Inflammatory macrophage treated with lipopolysaccharide for 1 hour (primary cell): ENCODE data around the gene CNBP.
"Not testable (repeated sequence)": the region's sequence is repeated elsewhere in the genome, so short reads cannot be mapped to it uniquely, and the experiment has no call there.

Source experiments
- DNase-seq, 2 donors: peaks; one replicate each; pipeline ENCODE4 v3.0.0-alpha.2; 2020 to 2022

CNBP gene

DNA sequence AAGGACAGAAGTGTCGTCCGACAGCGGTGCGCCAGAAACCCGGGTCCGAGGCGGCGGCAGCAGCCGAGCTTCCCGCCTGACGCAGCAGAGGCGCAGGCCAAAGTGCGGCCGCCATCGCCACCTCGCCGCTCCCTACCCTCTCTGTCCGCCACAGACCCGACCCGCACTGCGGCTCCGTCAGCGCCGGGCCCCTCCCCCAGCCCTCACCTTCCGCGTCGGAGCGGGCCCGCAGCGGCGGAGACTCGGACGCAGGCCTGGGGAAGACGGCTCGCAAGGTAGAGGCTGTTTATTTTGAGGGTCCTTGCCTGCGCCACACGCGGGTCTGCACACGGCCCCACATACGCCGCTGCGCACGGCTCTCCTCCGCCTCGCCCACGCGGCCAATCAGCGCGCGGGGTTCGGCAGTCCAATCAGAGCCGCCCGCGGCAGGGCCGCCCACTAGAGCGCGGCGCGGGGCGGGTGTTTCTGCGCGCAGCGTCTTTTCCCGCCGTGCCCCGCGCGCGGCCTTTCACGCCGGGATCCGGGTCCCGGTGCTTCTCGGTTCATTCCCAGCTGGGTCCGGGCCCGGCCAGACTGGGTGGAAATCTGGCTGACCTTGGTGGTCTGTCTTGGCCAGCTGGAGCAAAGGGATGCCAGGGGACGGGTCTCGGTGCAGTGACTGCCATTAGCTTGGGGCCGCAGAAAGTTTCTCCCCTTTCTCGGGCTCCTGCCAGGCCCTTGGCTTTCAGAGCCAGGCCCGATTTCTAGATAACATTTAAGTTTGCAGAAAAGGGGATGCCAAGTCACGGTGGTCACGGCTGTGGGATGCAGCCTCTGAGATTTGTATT is at the start of gene CNBP:
Gene CNBP, minus strand, starts transcription at position 328 of the 827 bp plus-strand sequence. CDS start 12,139 bp downstream, outside the sequence.
- peak; percentile 96 to 97 for DNase-seq

DNA sequence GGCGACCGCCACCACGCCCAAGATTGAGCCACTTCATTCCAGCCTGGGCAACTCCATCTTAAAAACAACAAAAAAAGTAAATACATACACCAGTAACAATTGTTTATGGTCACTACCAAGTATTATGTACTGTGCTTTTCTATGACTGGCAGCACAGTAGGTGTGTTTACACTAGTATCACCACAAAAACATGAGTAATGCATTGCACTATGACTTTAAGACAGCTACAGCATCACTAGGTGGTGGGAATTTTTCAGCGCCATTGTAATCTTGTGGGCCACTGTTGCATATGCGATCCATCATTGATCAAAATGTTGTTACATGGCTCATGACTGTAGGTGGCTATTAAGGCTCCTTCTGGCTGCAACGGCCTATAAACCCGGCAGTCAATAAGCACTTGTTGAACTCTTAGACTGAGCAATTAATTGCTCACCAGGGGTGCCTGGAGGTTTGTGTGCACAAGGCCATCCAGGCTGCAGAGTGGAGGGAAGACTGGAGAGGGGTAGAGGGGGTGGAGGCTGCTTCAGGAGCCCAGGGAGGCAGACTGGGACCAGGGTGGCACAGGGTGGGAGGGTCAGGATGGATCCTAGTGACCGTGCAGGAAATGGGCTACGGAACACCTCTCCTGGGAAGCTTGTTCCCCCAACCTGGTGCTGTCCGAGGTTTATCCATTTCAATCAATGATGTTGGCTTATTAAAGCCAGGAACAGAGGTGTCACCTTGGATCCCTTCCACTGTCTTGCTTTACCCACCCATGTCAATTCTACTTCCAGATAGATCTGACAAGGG is 47.8 kb upstream of the CNBP start:
- no peak for DNase-seq

DNA sequence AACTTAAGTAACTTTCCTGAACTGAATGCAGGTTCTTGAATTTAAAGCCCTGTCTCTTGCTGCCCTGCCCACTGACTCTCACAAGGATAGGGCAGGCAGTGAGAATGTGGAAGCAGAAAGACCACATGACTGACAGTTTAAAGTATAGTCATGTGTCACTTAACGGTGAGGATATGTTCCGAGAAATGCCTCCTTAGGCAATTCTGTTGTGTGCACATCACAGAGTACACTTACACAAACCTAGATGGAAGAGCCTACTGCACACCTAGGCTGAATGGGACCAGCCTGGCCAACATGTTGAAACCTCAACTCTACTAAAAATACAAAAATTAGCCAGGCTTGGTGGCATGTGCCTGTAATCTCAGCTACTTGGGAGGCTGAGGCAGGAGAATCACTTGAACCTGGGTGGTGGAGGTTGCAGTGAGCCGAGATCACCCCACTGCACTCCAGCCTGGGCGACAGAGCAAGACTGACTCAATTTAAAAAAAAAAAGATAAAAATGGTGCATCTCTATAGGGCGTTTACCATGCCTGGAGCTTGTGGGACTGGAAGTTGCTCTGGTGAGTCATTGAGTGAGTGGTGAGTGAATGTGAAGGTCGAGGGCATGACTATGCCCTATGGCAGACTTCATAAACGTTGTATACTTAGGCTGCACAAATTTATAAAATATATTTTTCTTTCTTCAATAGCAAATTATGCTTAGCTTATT is 46.8 kb upstream of the CNBP start:
- DNase-seq, result peak; percentile 89 to 97

DNA sequence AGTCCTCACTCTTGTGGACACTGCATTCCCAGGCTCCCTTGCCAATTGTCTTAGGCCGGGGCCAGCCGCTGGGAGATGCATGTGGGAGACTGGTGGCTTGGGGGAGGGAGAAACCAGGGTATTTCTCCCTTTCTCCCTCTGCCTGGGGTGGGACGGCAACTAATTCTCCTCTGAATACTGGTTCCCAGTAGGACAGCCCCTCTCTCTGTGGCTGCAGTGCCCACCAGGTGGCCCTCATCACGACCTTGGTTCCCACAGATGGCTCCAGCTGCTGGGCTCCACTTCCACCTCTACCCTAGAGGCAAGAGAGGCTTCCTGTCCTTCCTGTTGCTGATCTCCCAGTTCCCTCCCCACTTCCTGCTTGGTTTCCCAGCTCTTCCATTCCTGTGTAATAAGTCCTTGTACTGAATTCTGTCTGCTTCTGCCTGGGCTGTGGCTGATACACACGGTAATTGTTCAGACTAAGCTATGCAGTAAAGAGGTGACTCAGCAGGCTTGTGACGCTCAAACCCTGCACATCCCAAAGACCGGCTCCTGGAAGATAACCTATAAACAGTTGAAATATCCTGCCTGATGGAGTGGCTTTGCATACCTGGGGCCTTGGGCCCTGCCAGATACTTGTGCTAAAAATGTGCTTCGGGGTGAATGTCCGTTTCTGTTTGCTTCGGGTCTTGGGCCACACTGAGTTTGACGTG is 45.3 kb upstream of the CNBP start:
- DNase-seq, result no peak

DNA sequence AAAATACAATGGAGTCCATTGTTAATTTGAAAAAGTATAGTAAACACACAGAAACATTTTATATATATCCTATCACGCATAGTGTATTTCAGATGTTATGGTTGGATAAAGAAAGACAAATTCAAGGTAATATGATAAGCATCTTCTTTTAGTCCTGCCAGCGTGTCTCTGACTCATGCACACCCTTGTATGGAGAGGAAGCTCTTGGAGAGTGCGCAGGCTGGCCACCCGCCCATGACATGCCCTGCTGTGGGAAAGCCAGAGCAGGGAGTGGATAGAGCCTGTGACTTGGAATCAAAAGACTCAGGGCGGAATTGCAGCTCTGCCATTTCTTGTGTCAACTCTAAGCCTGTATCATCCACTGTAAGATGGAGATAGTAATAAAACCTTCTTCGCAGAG is 42.7 kb upstream of the CNBP start:
- peak; percentile 72 to 93 for DNase-seq

DNA sequence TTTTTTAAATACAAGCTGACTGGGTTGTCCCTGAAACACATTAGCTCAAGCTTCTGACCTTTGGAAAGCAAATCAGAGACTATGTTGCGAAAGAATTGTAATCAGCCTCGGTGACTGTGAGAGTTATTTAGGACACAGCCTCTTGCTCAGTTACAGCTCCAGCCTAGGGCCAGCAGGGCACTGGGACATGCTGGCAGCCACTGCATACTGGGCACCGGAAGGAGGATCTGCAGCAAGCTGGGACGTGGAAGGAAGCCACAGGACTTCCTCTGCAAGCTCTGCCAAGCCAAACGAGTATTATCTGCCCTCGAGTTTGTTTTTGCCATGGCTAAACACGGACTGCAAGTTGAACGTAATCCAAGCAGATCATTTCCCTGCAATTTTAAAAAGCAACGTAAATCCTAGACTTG is 41.3 kb upstream of the CNBP start:
- DNase-seq, result peak; percentile 87 to 95

DNA sequence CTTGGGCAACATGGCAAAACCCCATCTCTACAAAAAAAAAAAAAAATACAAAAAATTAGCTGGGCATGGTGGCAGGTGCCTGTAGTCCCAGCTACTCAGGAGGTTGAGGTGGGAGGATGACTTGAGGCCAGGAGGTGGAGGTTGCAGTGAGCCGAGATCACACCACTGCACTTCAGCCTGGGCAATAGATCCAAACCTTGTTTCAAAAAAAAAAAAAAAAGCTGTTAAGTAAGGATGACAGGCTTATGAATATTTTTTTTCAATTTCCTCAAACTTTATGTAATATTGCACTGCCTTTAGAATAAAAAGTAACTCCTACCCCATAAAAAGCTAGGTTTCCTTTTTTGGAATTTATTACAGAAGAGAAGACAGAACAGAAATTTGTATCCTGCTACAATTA is 40.7 kb upstream of the CNBP start:
- peak; percentile 32 to 41 for DNase-seq

DNA sequence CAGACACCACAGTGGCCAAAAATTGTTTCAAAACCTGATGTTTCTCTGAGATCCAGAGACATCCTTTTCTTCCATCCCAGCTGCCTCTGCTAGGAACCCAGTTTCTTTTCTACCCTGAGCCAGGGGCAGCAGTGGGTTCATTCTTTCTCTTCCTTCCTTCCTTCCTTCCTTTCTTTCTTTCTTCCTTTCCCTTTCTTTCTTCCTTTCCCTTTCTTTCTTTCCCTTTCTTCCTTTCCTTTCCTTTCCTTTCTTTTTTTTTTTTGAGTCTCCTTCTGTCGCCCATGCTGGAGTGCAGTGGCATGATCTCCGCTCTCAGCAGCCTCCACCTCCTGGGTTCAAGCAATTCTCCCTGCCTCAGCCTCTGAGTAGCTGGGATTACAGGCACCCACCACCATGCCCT is 35.0 kb upstream of the CNBP start:
- no peak for DNase-seq

DNA sequence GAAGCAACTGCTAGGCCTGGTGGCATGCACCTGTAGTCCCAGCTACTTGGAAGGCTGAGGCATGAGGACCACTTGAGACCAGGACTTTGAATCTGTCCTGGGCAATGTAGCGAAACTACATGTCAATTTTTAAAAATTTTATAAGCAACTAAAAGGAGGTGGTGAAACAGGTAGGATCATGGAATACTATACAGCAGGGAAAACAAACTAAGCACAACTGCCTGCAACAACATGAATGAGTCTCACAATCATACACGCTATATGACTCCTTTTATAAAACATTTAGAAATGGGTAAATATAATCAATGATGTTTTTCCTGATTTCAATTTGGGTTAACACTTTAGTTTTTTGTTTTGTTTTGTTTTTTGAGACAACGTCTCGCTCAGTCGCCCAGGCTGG is 29.5 kb upstream of the CNBP start:
- DNase-seq, result no peak

DNA sequence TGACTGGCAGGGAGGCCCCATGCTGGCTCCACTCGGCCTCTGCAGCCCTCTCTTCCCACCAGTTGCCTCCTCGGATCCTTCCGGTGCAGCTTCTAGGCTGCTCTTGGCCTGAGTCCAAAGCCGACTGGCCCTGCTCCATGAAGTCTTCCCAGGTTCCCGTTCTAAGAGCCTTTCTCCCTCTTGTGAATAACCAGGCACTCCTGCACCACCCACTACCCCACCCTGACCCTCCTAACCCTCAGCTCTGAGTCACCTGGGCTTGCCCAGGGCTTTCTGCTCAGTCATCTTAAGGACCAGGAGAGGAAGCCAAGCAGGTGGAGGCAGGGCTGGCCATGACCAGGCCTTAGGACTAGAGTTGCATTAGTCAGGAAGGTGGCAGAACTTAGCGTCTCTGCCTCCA is 28.1 kb upstream of the CNBP start:
- DNase-seq, result peak in 1 of 2 donors; percentile 73

DNA sequence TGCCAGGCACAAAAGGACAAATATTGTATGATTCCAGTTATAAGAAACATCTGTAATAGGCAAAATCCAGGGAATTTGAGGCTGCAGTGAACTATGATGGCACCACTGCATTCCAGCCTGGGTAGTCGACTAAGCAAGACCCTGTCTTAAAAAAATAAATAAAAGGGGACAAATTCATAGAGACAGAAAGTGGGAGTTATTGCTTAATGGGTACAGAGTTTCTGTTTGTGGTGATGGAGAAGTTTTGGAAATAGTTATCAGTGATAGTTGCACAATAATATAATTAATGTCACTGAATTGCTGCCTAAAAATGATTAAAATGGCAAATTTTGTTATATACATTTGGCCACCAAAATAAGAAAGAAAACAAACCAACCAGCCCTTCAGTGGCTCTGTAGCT is 27.6 kb upstream of the CNBP start:
- DNase-seq, result no peak

DNA sequence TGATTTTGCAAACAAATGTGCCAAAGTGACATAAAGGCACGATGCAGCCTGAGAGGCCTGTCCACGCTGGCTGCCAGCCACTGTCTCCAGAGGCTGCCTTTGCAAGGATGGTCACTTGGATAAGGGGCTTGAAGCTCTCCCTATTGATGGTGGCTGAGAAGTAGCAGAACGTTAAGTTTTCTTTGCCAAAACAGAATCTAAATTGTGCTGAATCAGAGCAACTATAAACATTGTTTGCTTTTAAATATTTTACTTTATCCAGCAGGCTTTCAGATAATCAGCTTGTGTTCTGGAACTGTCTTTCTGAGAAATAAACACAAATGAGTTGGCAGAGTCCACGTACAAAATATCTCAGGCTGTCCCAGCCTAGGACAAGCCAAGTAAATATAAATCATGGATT is 23.8 kb upstream of the CNBP start:
- no peak for DNase-seq

DNA sequence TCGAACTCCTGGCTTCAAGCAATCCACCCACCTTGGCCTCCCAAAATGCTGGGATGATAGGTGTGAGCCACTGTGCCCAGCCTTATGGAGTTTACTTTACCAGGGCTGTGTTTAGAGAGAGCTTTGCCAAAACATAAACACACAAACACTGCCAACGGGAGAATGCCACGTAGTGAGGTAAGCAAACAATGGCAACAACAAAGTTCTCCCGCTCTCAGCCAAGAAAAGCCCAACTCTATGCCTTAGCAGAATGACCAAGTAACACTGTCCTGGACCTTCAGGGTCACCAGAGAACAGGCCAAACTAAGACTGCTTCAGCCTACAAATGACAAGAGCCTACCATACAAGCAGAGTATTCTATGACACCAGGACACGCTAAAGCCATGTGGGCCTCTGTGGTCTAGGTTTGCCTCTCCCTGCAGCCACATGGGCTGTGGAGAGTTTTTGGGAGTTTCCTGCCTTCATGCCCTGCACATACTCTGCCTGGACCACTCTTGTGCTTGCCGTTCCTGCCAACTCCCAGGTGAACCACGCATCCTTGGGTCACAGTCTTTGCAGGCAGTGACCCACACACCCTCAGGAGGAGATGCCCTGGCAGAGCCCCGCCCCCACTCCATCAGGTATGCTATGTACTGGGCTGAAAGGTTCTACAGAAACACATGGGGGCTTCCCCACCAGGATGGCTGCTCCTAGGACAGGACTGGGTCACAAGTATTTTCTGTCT is 21.6 kb upstream of the CNBP start:
- DNase-seq, result no peak

DNA sequence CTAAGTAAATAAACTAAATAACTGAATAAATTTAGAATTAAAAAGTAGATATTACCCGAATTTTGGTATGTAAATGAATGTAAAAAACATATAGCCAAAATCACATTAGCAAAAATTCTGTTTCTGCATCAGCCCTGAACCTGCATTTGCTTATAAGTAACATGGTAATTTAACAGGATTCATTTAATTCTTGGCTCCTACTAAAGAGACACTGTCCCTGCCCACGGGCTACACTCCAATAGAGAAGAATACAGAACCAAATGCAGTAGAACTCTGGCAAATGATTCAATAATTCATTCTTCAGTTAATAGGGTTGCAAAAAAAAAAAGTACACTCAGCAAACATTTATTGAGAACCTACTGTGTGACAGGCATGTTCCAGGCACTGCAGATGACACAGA is 20.8 kb upstream of the CNBP start:
- DNase-seq, result no peak

DNA sequence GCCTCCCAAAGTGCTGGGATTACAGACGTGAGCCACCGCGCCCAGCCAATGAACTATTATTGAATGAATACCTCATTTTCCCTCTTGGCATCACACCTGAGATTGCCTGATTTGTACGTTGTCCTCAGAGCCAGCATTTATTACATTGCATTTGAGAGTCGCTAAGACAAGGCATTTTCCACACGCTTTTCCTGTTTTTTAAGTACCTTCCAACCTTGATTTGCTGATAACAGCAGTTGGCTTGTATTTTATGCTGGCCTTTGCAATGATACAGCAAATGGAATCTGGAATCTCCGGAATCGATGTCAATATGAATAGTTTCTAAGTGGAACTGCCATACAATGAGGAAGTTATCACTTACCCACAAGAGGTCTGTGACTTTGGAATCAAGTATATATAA is 15.7 kb upstream of the CNBP start:
- no peak for DNase-seq

DNA sequence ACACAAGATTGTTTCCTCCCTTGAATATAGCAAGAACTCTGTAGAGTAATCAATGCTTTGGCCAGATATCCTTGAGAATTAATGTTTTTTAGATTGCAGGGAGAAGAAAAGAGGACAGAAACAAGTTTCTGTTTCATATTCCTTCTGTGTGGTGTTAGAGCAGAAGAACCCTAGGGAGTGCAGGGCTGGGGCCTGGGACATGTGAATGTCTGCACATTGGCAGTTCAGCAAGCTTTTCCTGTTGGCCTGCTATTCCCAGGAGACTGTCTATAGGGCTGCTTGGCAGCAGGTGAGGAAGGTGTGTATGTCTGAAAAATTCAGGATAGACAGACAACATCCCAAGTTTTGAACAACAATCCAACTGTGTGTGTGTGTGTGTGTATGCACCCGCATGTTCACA is 13.6 kb upstream of the CNBP start:
- DNase-seq, result no peak

DNA sequence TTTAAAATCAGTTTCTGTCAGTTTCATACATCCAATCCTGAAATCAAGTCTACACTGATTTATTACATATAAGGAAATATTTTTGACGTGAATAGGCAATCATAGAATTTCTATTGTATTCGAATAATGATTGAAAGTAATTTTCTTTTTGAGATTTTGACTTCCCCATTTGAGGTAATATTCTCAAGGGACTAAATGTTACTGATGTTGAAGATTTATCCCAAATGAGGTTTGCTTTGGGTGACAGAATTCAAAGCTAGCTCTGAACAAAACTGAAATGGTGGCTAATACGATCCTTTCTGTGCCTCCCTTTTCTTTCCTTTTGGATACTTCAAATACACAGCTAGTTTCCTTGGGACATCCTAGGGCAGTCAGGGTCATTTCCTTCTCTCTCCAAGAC is 12.9 kb upstream of the CNBP start:
- DNase-seq, result no peak

DNA sequence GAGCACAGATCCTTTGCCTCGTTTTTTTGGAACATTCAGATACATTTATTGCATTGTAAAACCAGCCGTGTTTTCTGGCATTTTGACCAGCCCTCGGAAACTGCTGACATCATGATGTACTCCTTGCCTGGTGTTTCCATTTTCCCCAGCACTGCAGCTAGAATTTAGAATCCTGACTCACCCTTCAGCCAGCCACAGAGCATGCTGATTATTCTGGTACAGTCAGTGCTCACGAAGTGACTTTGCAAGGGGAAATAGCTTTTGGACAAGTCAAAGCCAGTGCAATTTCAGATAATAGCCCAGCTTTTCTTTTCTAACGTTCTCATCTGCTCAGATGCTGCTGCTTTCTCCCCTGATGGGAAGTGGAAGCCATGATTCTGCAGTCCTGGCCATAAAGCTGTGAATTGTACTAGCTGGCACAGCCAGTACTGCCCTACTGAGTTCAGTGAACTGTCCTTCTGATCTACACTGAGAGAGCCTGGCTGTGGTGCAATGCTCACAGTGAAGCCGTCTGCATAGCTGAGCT is 12.1 kb upstream of the CNBP start:
- DNase-seq, result peak; percentile 72 to 77

DNA sequence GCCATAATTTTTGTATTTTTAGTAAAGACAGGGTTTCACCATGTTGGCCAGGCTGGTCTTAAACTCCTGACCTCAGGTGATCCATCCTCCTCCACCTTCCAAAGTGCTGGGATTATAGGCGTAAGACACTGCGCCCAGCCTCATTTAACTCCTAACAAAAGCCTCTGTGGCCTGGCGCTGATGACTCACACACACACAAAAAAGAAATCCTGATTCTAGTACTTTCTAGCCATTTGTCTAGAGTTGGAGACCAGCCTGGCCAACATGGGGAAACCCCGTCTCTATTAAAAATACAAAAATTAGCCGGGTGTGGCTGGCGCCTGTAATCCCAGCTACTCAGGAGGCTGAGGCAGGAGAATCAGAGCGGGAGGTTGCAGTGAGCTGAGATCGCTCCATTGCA is 6.1 kb upstream of the CNBP start:
- DNase-seq, result not testable (repeated sequence)

DNA sequence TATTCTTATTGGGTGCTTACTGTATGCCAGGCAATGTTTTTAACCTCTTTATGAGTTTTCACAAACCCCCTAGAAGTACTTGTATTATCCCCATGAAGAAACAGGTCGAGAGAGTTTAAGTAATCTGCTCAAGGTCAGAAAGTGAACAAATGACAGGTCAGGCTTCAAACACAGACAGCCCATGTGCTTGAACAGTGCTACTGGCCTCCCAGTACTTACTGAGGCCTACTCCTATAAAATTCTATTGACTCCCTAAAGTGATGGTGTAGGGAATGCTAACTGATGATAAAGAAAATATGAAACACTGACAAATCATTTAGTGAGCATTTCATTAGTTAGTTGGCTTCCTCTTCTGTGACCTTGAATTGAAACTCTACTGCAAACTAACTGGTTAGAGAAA is 4.2 kb upstream of the CNBP start:
- no peak for DNase-seq

DNA sequence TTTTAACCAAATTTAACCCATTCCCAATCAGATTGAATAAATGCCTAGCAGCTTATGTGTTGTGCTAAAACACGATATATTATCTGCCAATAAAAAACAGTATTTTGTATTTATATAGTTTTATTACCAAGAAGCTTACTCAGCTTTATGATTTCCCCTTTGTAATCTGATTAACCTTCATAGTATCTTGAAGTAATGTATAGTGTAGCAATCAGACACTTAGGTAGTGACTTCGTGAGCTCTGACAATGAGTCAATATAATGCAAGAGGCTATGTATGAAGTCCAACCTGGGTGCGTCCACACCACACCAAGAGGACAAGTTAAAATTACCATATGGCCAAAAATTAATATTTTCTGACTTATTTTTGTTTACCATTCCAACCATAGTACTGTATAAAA is 2.1 kb upstream of the CNBP start:
- DNase-seq, result peak in 1 of 2 donors; percentile 32
